HEK293T (cell line): ENCODE data around the gene BACH2.

Experiments
- ARNT ChIP-seq: fragments of 450-650 bp; IDR thresholded peaks from 2 replicates; pipeline ENCODE4 v1.6.1; 2017; ENCODE audit warnings: mild to moderate bottlenecking
- LEF1 ChIP-seq: fragments of 450-650 bp; IDR thresholded peaks from 2 replicates; pipeline ENCODE4 v1.6.1; 2017; ENCODE audit warnings: mild to moderate bottlenecking, borderline replicate concordance
- PKNOX1 ChIP-seq: fragments of 450-650 bp; IDR thresholded peaks from 2 replicates; pipeline ENCODE4 v1.6.1; 2016
- SP1 ChIP-seq: fragments of 450-650 bp; IDR thresholded peaks from 2 replicates; pipeline ENCODE4 v1.6.1; 2017
- SUZ12 ChIP-seq: fragments of 450-650 bp; IDR thresholded peaks from 2 replicates; pipeline ENCODE4 v1.6.1; 2016; ENCODE audit warnings: mild to moderate bottlenecking
- TARDBP ChIP-seq: fragments of 450-650 bp; IDR thresholded peaks from 2 replicates; pipeline ENCODE4 v1.6.1; 2016
- ZNF384 ChIP-seq: fragments of 450-650 bp; IDR thresholded peaks from 2 replicates; pipeline ENCODE4 v1.6.1; 2016

- TF ChIP-seq SUZ12: no peak
- no peak for TF ChIP-seq ARNT
- TF ChIP-seq PKNOX1: no peak
- no peak for TF ChIP-seq ZNF384
- TF ChIP-seq SP1: no peak
- no peak for TF ChIP-seq LEF1
- no peak for TF ChIP-seq TARDBP
Observed at GRCh38 chr6:90233213-90233612, 63.4 kb downstream of the BACH2 start.
